NCI-H2171 treated with DMSO at 0.1 percent for 48 hours (cell line): ENCODE results near the gene DDX39B.

Source experiments
- DNase-seq: peaks from one replicate; lab custom pipeline; 2025; lab: John Stamatoyannopoulos, UW

Gene DDX39B

DNA sequence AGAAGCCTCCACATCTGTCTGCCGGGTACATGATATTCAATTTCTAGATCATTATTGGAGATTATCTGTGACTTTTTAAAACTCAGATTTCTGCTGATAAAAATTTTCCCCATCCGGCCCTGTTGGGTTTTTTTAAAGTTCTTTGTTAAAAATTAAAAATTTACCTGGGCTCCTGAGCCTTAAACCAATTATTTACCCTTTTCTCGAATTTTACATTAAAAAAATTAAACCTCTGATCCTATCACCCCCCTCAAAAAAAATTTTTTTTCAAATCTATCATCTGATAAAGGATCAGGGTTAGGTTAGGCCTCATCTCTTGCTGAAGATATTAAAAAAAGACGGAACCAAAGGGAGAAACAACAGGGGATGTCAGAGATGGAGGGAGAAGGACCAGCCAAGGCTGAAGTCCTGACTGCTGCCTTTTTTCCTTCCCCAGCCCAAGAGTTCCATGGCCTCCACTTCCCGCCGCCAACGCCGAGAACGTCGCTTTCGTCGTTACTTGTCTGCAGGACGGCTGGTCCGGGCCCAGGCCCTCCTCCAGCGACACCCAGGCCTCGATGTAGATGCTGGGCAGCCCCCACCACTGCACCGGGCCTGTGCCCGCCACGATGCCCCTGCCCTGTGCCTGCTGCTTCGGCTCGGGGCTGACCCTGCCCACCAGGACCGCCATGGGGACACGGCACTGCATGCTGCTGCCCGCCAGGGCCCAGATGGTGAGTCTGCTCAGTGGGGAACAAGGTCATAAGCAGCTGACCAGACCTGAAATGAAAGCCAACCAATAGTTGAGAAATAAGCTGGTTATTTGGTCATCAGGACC lies 6.1 kb upstream of the DDX39B start:
- DNase-seq: no peak

- peak; percentile 99 for DNase-seq
Observed at GRCh38 chr6:31546958-31547726, 5.3 kb upstream of the DDX39B start, which contains the start of gene NFKBIL1. TSS of gene NFKBIL1 (plus strand) at chr6:31547608. CDS start at chr6:31547695, 87 bp downstream.

DNA sequence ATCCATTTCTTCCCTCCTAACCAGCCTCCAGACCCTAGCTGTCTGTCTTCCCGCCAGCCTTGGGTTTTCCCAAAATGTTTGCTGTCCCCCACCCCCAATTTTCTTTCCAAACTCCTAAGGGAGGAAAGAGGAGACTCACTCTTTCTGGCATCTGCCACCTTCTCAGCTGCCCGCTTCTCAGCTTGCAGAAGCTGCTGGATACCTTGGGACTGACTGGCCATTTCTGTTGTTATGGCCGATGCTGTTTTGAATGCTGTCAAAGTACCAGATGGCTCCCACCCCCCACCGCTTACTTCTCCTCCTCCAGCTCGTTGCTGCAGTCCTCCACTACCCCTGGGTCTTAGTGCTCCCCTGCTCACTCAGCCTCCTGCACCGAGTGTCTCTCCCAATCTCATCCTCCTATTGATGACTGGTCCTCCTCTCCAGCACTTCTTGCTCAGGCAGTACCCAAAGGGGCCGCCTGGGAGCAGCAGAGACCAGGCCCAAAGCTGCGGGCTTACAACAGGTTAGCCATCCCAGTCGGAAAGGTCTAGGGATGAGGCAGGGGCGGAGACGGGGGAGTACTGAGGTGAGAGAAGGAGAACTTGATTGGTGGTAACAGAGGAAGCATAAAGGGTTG lies 4.6 kb upstream of the DDX39B start, which contains the start of gene ATP6V1G2:
Gene ATP6V1G2, minus strand, starts transcription at position 270 of the 619 bp plus-strand sequence. Its CDS starts 49 bp downstream, at position 221.
- DNase-seq: peak; percentile 98

DNA sequence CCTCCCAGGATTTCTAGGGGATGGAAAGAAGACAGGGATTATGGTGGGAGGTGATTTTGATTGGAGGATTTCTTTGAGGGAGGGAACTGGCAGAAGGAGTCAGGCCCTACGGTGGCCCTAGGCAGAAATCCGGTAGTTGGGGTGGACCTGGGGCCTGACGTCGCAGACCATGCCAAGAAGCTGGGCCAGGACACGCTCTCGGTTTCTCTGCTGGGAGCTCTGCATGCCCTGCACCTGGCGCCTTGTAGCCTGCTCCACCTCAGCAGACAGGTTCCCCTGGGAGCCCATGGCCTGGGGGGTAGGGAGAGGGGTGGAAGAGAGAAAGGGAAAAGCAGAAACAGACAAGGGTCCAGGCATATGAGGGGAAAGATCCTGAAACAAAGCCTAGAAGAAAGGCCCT lies 3.5 kb upstream of the DDX39B start:
- DNase-seq: no peak

GRCh38 chr6:31544676-31545075 lies 2.9 kb upstream of the DDX39B start:
- DNase-seq: no peak

GRCh38 chr6:31543639-31544038 lies 1.8 kb upstream of the DDX39B start:
- no peak for DNase-seq

- DNase-seq: peak; percentile 72
Observed at GRCh38 chr6:31541059-31541657, 645 bp downstream of the DDX39B start.

DNA sequence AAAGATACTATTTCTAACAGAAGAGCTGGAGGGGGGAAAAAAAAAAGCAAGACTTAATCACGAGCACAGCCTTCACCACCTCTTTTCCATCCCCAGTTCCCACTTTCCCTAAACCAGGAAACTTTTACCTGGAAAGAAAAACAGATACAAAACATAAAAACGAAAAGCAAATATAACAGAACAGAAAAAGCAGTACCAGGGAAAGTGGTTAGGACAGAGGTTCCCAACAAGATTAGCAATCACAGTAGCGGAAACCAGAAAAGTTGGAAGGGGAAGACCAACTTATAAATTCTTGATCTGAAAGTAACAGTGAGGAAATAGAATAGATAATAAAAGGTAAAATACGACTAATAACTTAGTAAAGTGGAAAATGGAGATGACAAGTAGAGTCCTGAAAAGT lies 1.2 kb downstream of the DDX39B start:
- DNase-seq: no peak

DNA sequence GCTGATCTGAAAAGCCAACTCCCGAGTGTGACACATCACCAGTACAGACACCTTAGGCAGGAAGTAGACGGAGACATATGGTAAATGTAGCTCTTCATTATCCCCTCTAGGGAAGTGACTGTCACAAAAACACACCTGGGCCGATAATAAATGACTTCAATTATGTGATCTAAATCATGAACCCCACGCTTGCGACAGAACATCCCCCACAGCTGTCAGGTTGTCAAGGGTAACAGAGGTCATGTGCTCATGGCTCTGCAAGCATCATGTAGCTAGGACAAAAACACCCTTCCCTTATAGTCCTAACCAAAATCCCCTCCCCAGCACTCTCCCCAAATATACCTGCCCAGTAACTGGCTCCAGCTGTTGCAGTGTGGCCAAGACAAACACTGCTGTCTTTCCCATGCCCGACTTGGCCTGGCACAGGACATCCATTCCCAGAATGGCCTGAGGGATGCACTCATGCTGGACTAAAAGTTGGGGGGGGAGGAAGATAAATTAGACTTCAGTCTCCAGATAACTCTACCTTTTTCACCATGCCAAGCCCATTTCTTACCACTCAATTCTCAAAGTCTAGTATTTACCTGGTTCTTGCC lies 2.9 kb downstream of the DDX39B start:
- DNase-seq: no peak

GRCh38 chr6:31535538-31536324 lies 6.1 kb downstream of the DDX39B start:
- DNase-seq: no peak

- no peak for DNase-seq
Observed at GRCh38 chr6:31534521-31535040, 7.2 kb downstream of the DDX39B start.

GRCh38 chr6:31534011-31534410 lies 7.8 kb downstream of the DDX39B start:
- DNase-seq: no peak

DNA sequence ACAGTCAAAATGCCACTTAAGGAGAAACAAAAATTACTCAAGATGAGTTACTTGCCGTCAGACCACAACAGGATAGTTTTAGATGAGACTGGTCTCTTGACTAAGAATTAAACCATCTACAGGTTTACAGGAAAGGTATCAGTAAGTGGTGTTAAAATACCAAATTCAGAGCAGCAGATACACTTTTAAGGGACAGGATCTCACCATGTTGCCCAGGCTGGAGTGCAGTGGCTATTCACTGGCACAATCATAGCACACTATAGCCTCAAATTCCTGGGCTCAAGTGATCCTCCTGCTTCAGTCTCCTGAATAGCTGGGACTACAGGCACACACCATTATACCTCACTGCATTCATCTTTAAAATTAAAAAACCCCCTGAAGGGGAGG lies 8.4 kb downstream of the DDX39B start:
- no peak for DNase-seq

DNA sequence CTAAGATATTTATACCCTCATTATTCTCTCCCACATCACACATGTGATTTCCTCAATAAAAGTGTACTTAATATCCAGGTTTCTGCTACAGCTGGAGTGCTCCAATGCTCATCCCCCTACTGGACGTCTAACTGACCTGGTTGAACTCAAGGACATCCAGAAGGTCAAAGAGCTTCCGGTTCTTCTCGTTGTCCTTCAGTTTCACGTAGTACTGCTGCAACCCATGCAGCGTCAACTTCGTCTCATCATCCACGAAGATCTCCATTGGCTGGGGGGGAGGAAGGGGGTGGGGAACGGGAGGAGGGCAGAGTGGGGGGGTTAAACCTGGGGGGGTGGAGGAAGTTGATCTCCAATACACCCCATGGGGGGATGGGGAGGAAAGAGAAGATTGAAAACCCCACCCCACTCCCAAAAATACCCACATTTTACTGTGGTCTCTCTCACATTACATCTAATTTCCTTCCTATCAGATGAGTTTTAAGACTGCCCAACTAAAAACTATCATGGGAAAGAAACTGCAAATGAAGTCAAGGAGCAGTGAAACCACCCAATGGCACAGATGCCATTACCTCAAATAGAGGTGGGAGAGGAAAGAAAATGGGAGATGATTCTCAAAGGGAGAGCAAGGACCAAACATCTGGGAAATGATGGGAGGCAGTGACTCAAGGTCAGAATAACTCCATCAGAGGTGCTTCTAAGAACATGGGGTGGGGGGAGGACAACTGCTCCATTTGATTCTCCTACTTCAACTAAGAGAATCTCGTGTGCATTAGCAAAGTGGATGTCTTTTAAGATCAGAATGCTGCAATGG lies 9.0 kb downstream of the DDX39B start:
- no peak for DNase-seq

DNA sequence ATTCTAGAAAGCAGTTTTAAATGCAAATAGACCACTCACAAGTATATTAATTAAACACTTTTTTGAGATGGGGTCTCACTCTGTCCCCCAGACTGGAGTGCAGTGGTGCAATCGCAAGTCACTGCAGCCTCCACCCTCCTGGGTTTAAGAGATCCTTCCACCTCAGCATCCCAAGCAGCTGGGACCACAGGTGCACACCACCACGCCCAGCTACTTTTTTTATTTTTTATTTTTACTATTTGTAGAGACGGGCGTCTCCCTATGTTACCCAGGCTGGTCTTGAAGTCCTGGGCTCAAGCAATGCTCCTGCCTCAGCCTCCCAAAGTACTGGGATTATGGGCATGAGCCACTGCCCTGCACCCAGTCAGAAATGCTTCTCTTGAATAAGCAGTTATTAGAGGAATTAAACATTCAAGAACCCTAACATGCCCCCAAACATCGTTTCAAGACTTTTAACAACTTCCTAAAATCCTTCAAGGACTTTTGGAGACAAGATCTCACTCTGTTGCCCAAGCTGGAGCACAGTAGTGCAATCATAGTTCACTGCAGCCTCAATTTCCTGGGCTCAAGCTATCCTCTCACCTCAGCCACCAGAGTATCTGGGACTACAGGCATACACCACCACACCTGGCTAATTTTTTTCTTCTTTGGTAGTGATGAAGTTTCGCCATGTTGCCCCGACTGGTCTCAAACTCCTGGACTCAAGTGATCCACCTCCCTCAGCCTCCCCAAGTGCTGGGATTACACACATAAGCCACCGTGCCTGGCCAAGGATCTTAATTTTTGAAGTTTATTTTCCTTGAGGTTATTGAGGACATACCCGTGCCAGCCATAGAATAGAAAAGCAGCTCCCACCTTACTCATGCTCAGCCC lies 9.8 kb downstream of the DDX39B start:
- DNase-seq: no peak

GRCh38 chr6:31531162-31531561 lies 10.6 kb downstream of the DDX39B start:
- DNase-seq: no peak

DNA sequence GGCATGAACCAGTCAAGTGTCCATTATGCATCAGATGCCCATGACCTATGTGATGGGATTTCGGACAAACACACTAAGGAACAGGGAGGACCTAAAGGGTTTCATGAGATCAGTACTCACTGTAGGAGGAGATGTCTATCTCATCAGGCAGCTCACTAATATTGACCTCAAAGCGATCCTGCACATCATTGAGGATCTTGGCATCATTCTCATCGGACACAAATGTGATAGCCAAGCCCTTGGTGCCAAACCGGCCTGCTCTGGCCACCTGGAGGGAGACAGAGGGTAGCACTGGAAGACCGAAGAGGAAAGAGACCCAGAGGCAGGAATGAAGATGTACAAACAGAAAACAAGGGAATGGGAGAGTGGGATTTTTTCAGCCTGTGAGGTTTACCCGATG lies 11.1 kb downstream of the DDX39B start:
- no peak for DNase-seq

DNA sequence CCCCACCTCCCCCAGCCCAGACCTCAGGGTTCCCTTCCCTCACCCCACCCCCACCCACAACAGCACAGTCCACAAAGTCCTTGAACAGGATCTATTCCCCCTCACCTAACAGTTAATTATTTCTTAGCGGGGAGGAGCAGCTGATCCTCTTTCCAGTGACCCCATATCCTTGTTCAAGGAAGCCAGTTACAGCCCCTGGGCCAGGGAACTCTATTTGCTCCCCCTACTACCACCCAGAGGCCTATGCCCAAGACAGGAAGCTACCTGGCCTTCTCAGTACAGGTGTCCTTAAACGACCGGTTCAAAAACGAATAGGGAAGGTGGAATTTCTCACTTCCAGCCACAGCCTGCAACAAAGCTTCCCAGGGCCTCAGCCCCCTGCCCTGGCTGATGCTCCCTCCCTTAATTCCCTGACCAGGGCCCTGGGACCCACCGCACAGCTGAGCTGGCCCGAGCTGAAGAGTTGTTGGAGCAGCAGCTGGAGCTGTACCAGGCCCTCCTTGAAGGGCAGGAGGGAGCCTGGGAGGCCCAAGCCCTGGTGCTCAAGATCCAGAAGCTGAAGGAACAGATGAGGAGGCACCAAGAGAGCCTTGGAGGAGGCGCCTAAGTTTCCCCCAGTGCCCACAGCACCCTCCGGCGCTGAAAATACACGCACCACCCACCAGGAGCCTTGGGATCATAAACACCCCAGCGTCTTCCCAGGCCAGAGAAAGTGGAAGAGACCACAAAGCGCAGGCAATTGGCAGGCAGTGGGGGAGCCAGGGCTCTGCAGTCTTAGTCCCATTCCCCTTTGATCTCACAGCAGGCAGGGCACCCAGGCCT lies 12.3 kb downstream of the DDX39B start:
- no peak for DNase-seq
